Astrocyte (in vitro differentiated cells and primary cell): ENCODE data around the gene NANOS2.

ENCODE experiments used
- CTCF ChIP-seq: IDR thresholded peaks from 2 replicates; pipeline ENCODE4 v1.5.1; 2011; ENCODE audit warnings: low read depth, mild to moderate bottlenecking, inconsistent platforms, low read length, moderate library complexity; ENCODE audit not compliant: insufficient read depth
- EZH2 ChIP-seq: IDR thresholded peaks from 2 replicates; pipeline ENCODE4 v1.6.1; 2012; ENCODE audit warnings: mild to moderate bottlenecking, low read length, inconsistent platforms; ENCODE audit not compliant: insufficient read depth

GRCh38 chr19:45874620-45874966, 40.0 kb downstream of the NANOS2 start:
- TF ChIP-seq CTCF (no peak), EZH2 (no peak)
